OCI-LY1 (cell line): ENCODE measurements around the gene UBR3.

ENCODE experiments used
- EZH2 ChIP-seq: fragments of 200-600 bp; sonication (generic), shearing (Covaris generic); IDR thresholded peaks from 2 replicates; pipeline ENCODE4 v1.8.0; 2017; ENCODE audit warnings: borderline replicate concordance, mixed run types, mild to moderate bottlenecking, antibody characterized with exemption, low read length, moderate library complexity, mixed read lengths
- TF ChIP-seq, protein P1 (sequence below): fragments of 200-600 bp; sonication (generic), shearing (Covaris generic); IDR thresholded peaks from 2 replicates; pipeline ENCODE4 v1.5.1; 2017; ENCODE audit warnings: mild to moderate bottlenecking, antibody characterized with exemption, low read length, moderate library complexity, mixed read lengths

DNA sequence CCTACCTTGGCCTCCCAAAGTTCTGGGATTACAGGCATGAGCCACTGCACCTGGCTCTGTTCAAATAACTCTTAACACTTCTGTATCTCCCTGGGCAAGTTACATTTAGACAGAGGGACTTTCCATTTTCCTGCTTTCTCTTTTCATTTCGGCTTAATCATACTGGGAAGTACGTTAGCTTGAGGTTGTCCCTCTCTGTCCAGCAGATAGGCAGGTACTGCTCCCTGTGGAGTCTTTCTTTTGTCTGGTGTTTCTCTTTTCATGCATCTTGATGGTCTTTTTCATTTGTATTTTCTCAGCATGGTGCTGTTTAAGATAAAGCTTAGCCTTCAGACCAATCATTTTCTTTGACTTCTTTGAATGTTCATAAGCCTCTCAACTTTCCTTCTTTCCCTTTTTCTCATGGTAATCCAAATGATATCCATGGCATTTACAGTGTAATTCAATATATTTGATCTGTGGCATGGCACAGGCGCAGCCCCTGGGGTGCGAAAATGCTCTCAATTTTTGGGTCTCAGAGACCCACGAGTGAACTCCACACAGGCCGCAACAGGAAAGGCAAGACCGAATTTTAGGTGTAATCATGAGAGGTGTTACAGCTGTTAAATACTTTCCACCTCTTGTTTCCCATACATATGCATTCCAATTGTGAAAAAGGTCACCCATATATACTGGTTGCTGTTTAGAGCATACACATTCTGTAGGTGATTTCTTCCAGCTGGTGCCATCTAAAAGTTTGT is 250.7 kb downstream of the UBR3 start:
- no peak for TF ChIP-seq EZH2
- TF ChIP-seq, protein P1, sequence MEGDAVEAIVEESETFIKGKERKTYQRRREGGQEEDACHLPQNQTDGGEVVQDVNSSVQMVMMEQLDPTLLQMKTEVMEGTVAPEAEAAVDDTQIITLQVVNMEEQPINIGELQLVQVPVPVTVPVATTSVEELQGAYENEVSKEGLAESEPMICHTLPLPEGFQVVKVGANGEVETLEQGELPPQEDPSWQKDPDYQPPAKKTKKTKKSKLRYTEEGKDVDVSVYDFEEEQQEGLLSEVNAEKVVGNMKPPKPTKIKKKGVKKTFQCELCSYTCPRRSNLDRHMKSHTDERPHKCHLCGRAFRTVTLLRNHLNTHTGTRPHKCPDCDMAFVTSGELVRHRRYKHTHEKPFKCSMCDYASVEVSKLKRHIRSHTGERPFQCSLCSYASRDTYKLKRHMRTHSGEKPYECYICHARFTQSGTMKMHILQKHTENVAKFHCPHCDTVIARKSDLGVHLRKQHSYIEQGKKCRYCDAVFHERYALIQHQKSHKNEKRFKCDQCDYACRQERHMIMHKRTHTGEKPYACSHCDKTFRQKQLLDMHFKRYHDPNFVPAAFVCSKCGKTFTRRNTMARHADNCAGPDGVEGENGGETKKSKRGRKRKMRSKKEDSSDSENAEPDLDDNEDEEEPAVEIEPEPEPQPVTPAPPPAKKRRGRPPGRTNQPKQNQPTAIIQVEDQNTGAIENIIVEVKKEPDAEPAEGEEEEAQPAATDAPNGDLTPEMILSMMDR: no peak
